Suprapubic skin (tissue), 4 donors: Measurements from ENCODE around the gene CACNA1H. TPM values are rescaled to one million over a fixed set of nuclear protein-coding genes. Genes with fewer than 3 reads are reported as not detected.

ENCODE experiments used
- DNase-seq, 2 donors: peaks; one replicate each; pipeline ENCODE4 v3.0.0-alpha.2; 2019; ENCODE audit warnings: low spot score in 2 of 2
- H3K27ac ChIP-seq: fragments of 200-600 bp; sonication (generic); one replicate; pipeline ENCODE4 v1.5.1; 2019
- H3K27me3 ChIP-seq: fragments of 200-600 bp; sonication (generic); one replicate; pipeline ENCODE4 v1.5.1; 2019
- H3K36me3 ChIP-seq: fragments of 200-600 bp; sonication (generic); one replicate; pipeline ENCODE4 v1.5.1; 2019
- H3K4me1 ChIP-seq: fragments of 200-600 bp; sonication (generic); one replicate; pipeline ENCODE4 v1.5.1; 2019
- H3K4me3 ChIP-seq: fragments of 200-600 bp; sonication (generic); one replicate; pipeline ENCODE4 v1.5.1; 2019; ENCODE audit warnings: mild to moderate bottlenecking
- H3K9me3 ChIP-seq: fragments of 200-600 bp; sonication (generic); one replicate; pipeline ENCODE4 v1.5.1; 2019
- CTCF ChIP-seq, 2 donors: fragments of 200-600 bp in 1 of 2; fragments of 450-650 bp in 1 of 2; sonication (generic) in 1 of 2; IDR thresholded peaks; one replicate each; pipeline ENCODE4 v1.5.1; 2016 to 2019; ENCODE audit warnings: antibody characterized with exemption in 2 of 2, mild to moderate bottlenecking in 1 of 2, moderate library complexity in 1 of 2
- EP300 ChIP-seq: sonication (generic); formaldehyde crosslinking; IDR thresholded peaks from one replicate; pipeline ENCODE4 v1.6.1; 2017; ENCODE audit warnings: antibody characterized with exemption
- POLR2A ChIP-seq, 2 donors: fragments of 450-650 bp; IDR thresholded peaks; one replicate each; pipeline ENCODE4 v1.6.1; 2017; ENCODE audit warnings: antibody characterized with exemption in 2 of 2, mild to moderate bottlenecking in 2 of 2, moderate library complexity in 2 of 2
- POLR2AphosphoS5 ChIP-seq, 3 donors: sonication (generic); formaldehyde crosslinking; IDR thresholded peaks; one replicate each; pipeline ENCODE4 v1.6.1; 2017; ENCODE audit warnings: antibody characterized with exemption in 3 of 3
- WGBS: methylation state at CpG from one replicate; pipeline ENCODE4 v1.1.5; 2018; 5-methylcytosine and 5-hydroxymethylcytosine counted together
- total RNA-seq, 4 donors: library from RNA; depleted of rRNA; stranded (reverse); fragments of >200 nt; gene quantifications; one replicate each; pipeline ENCODE4 v1.1.0, GENCODE V29; 2016

CACNA1H gene
- total RNA-seq, 4 donors from 2014 or later: 19.4 to 167 (median 38.4) TPM

- TF ChIP-seq POLR2AphosphoS5 (IDR thresholded peaks at IDR 0.05) (no peak), CTCF (IDR thresholded peaks at IDR 0.05) (no peak)
- 72% methylated on average over 9 of the region's 24 CpGs for WGBS
- no peaks in the 10 kb centered on the region for H3K4me1 ChIP-seq
- H3K4me3 ChIP-seq: no peak overlapping the region
- peaks cover 36% of the 10 kb centered on the region for H3K27me3 ChIP-seq
- no peak for DNase-seq
- H3K9me3 ChIP-seq: no peaks in the 10 kb centered on the region
- no peaks in the 10 kb centered on the region for H3K36me3 ChIP-seq
- H3K27ac ChIP-seq: no peak overlapping the region
Observed at GRCh38 chr16:1217526-1217925, 64.6 kb downstream of the CACNA1H start.

- 79% methylated on average over 23 of the region's 49 CpGs for WGBS
- no peak overlapping the region for H3K4me3 ChIP-seq
- H3K4me1 ChIP-seq: no peaks in the 10 kb centered on the region
- TF ChIP-seq POLR2A (IDR thresholded peaks at IDR 0.05) (no peak), EP300 (no peak), CTCF (IDR thresholded peaks at IDR 0.05) (no peak), POLR2AphosphoS5 (IDR thresholded peaks at IDR 0.05) (no peak)
- no peak for DNase-seq
- H3K9me3 ChIP-seq: no peaks in the 10 kb centered on the region
- no peak overlapping the region for H3K27ac ChIP-seq
- peaks cover 40% of the 10 kb centered on the region for H3K27me3 ChIP-seq
- H3K36me3 ChIP-seq: no peaks in the 10 kb centered on the region
Observed at GRCh38 chr16:1218061-1218929, 65.4 kb downstream of the CACNA1H start.

GRCh38 chr16:1218930-1219611, 66.2 kb downstream of the CACNA1H start:
- 71% methylated on average over 7 of the region's 24 CpGs for WGBS
- no peak for DNase-seq
- Histone ChIP-seq H3K27me3 (peaks cover 40% of the 10 kb centered on the region), H3K36me3 (no peaks in the 10 kb centered on the region), H3K9me3 (no peaks in the 10 kb centered on the region), H3K27ac (no peak overlapping the region), H3K4me3 (no peak overlapping the region), H3K4me1 (no peaks in the 10 kb centered on the region)
- TF ChIP-seq CTCF (IDR thresholded peaks at IDR 0.05): no peak
- TF ChIP-seq POLR2AphosphoS5 (IDR thresholded peaks at IDR 0.05): no peak
- TF ChIP-seq POLR2A (IDR thresholded peaks at IDR 0.05): no peak
- no peak for TF ChIP-seq EP300

- H3K4me3 ChIP-seq: no peak overlapping the region
- DNase-seq: no peak
- peaks cover 41% of the 10 kb centered on the region for H3K27me3 ChIP-seq
- H3K36me3 ChIP-seq: no peaks in the 10 kb centered on the region
- 100% methylated on average over 1 of the region's 55 CpGs for WGBS
- TF ChIP-seq POLR2AphosphoS5 (IDR thresholded peaks at IDR 0.05): no peak
- no peak for TF ChIP-seq CTCF (IDR thresholded peaks at IDR 0.05)
- no peak for TF ChIP-seq EP300
- TF ChIP-seq POLR2A (IDR thresholded peaks at IDR 0.05): no peak
- H3K4me1 ChIP-seq: no peaks in the 10 kb centered on the region
- H3K27ac ChIP-seq: no peak overlapping the region
- H3K9me3 ChIP-seq: no peaks in the 10 kb centered on the region
Observed at GRCh38 chr16:1220098-1220728, 67.3 kb downstream of the CACNA1H start.
